ENCODE data around the gene SHOC2. TPM values are rescaled to one million over a fixed set of nuclear protein-coding genes. Genes with fewer than 3 reads are reported as not detected.

SHOC2 gene
- total and polyA plus RNA-seq, 2 of the 13 experiments (the other 11 are each of a cell fraction or from before 2014, with no cell fraction given), result 8.6 to 25.5 TPM

- FAIRE-seq, result no peak
- Histone ChIP-seq H3K4me3 (replicated peaks in 1 of 3; ENCODE audit: insufficient read depth in 1 of 3, low read depth in 2 of 3, low read length in 3 of 3) (no peak overlapping the region), H3K27me3 (ENCODE audit: control insufficient read depth in 1 of 2, insufficient read depth in 2 of 2, low read length in 2 of 2) (no peaks in the 10 kb centered on the region), H3K4me1 (ENCODE audit: insufficient read depth, low read length) (peaks cover 8% of the 10 kb centered on the region; the same call in 1 of the 2 replicates), H3K27ac (ENCODE audit: extremely low read length, insufficient read depth, low read length) (no peak overlapping the region), H3K9me3 (ENCODE audit: low read length) (no peaks in the 10 kb centered on the region), H3K36me3 (replicated peaks in 1 of 2; ENCODE audit: control insufficient read depth in 1 of 2, insufficient read depth in 2 of 2, low read length in 2 of 2) (peaks cover 1 to 5% of the 10 kb centered on the region in 2 experiments; a peak in 3 of 5 replicates), H3K4me2 (ENCODE audit: low read depth, low read length) (no peak overlapping the region), H3K79me2 (ENCODE audit: insufficient read depth, low read length) (peaks cover 11% of the 10 kb centered on the region), H2AFZ (ENCODE audit: low read length) (no peak overlapping the region), H3K9ac (ENCODE audit: insufficient read depth, low read depth, low read length) (no peak overlapping the region), H4K20me1 (ENCODE audit: insufficient read depth, low read length) (no peaks in the 10 kb centered on the region; the same call in 1 of the 2 replicates)
- no peak for ATAC-seq
- ChIA-PET CTCF (ENCODE audit: low intra/inter-chr PET ratio, low total read pairs) (no interaction called here), POLR2A (no interaction called here)
- intact Hi-C loops (cut with micrococcal nuclease; ENCODE audit: unreplicated experiment) (no loop called here), in situ Hi-C loops (cut with HindIII; ENCODE audit: extremely low pct_ligation_motif_present, low pct_unique_long_range_greater_than_20kb) (no loop called here)
- no peak for DNase-seq (ENCODE audit: low spot score)
- no TSS peak for BruUV-seq (replicated peaks)
- WGBS (ENCODE audit: low lambda C conversion rate), result 98% methylated on average over 1 of the region's 1 CpG
- TF ChIP-seq ZBTB43 (CRISPR knock-in tag; conservative IDR thresholded peaks at IDR 0.05), result no peak
- no peak for TF ChIP-seq SATB2 (CRISPR knock-in tag; IDR thresholded peaks at IDR 0.05)
- no peak for TF ChIP-seq ZNF18 (CRISPR knock-in tag; IDR thresholded peaks at IDR 0.05; ENCODE audit: insufficient replicate concordance)
- TF ChIP-seq GPBP1L1 (CRISPR knock-in tag; IDR thresholded peaks at IDR 0.05), result no peak
- TF ChIP-seq IKZF4 (CRISPR knock-in tag; IDR thresholded peaks at IDR 0.05; ENCODE audit: borderline replicate concordance, low read depth, not compliant biosample characterization), result no peak
- no peak for TF ChIP-seq ZBTB33 (CRISPR knock-in tag; IDR thresholded peaks at IDR 0.05)
- TF ChIP-seq KLF15 (CRISPR knock-in tag; IDR thresholded peaks at IDR 0.05; ENCODE audit: borderline replicate concordance), result no peak
- TF ChIP-seq STAT6 (CRISPR knock-in tag; IDR thresholded peaks at IDR 0.05; ENCODE audit: borderline replicate concordance), result no peak
- TF ChIP-seq BCL6 (CRISPR knock-in tag; IDR thresholded peaks at IDR 0.05), result no peak
- TF ChIP-seq RAD51 (IDR thresholded peaks at IDR 0.05; ENCODE audit: borderline replicate concordance), result no peak
- TF ChIP-seq ATF6 (CRISPR knock-in tag; conservative IDR thresholded peaks at IDR 0.05), result no peak
- TF ChIP-seq REPIN1 (CRISPR knock-in tag; IDR thresholded peaks at IDR 0.05; ENCODE audit: borderline replicate concordance, low read depth), result no peak
- no peak for TF ChIP-seq SNRNP70 (IDR thresholded peaks at IDR 0.05; ENCODE audit: low read depth, low read length)
These were observed 46.7 kb downstream of the SHOC2 start for GRCh38 chr10:110966146-110966545.
